ENCODE data around the gene C7orf25. TPM values are rescaled to one million over a fixed set of nuclear protein-coding genes. Genes with fewer than 3 reads are reported as not detected.

Gene C7orf25
- total RNA-seq, 1 experiment from 2014 or later = 18.3 TPM

- DNase-seq (ENCODE audit: low read depth) = no peak
Measured at GRCh38 chr7:42877862-42878261, 34.0 kb downstream of the C7orf25 start.

DNA sequence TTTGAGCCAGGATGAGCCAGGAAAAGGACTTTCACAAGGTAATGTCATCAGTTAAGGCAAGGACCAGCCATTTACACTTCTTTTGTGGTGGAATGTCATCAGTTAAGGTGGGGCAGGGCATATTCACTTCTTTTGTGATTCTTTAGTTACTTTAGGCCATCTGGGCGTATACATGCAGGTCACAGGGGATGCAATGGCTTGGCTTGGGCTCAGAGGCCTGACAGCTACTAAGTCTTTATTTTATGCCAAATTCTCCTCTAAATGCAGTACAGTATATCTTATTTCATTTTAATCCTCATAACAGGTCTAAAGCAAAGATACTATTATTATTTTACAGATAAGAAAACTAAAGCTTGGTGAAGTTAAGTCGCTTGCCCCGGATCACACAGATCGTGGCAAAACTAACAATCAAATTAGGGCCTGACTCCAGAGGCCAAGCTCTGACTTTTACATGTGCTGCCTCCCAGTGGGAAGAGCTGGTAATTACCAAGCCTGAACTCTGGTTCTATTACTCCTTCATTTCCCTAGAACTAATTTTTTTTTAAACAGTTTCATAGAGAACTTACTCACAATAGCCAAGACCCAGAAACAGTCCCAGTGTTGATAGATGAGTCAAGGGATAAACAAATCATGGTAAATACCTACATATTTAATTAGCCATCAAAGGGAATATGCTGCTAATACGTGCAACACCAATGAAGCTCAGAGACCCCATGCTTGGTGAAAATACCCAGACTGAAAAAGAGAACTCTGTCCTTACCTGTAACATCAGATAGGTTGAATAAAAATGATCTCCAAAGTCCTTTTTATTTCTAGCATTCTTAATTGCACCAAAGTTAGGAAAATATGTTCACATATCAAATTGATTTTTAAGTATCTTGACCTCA, 35.4 kb downstream of the C7orf25 start:
- DNase-seq (ENCODE audit: low read depth) = peak; percentile 75

DNA sequence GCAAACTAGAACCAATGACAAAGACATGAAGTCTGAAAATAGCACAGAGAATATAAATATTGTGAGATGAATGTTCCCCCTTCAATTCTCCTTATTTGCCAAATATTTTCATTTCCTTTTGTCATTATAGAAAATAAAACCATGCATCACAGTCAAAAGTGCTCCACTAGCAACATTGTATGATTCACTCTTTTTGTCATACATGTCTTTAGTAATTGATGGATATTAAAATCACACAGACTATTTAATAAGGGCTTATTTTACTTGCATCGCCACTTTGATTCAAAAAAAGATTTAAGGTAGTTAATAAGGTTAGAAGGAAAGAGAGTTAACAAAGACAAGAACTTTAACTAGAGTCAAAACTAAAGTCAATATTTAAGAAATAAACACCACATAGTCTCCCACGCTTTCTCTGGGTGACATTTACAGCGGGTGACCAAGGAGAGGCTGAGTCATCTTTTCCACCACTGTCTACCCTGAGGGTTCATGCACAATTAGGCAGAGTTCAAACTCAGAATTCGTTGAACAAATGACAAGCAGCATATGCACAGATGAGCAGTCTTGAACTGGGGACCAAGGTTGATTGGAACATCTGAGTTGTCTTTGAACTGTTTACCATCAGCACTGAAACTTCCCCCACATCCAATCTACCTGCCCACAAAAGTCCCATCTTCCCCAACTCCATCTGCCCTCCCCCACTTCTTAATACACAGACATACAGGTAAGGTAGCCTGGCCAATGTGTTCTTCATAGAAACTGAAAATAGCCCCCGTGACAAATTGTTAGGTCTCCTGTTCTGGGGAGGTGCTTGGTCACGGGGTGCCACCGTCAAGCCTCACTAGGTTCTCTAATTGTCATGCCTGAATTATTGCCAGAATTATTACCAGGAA, 42.5 kb downstream of the C7orf25 start:
- peak; percentile 59 for DNase-seq (ENCODE audit: low read depth)

- DNase-seq (ENCODE audit: low read depth) = no peak
Measured at GRCh38 chr7:42868480-42868879, 43.4 kb downstream of the C7orf25 start.

Other genes starting within 250 kb of the C7orf25 start
- gene PSMA2, start 20.1 kb upstream of the C7orf25 start, total RNA-seq (2014; rRNA removed; shearing (Covaris generic)) = 340 and 366 TPM in 2 replicates
- 167 and 211 TPM in 2 replicates for gene MRPL32, start 20.3 kb upstream of the C7orf25 start, total RNA-seq (2014; rRNA removed; shearing (Covaris generic))
- gene HECW1, start 200.6 kb upstream of the C7orf25 start, total RNA-seq (2014; rRNA removed; shearing (Covaris generic)) = 3.7 and 16.3 TPM in 2 replicates